NK-92 treated with Interleukin-12 subunit alpha and Interleukin-12 subunit beta, amount 100 ng/mL, for 24 hours (cell line): Measurements from ENCODE around the gene NEXN.
"Not testable (repeated sequence)": the region's sequence is repeated elsewhere in the genome, so short reads cannot be mapped to it uniquely, and the experiment has no call there.

Experiments used
- DNase-seq: peaks from one replicate; lab custom pipeline; 2025; lab: John Stamatoyannopoulos, UW

Gene NEXN

GRCh38 chr1:77966291-77966690, 77.9 kb downstream of the NEXN start:
- DNase-seq, result no peak

GRCh38 chr1:77970192-77970591, 81.8 kb downstream of the NEXN start:
- no peak for DNase-seq

- DNase-seq, result no peak
Observed at GRCh38 chr1:77972080-77972479, 83.7 kb downstream of the NEXN start.

- DNase-seq, result no peak
Observed at GRCh38 chr1:77975386-77975785, 87.0 kb downstream of the NEXN start.

GRCh38 chr1:77975907-77976306, 87.5 kb downstream of the NEXN start:
- DNase-seq, result no peak

GRCh38 chr1:77976433-77977076, 88.1 kb downstream of the NEXN start:
- DNase-seq, result no peak

- DNase-seq, result no peak
Observed at GRCh38 chr1:77977989-77978292, 89.5 kb downstream of the NEXN start.

- DNase-seq, result peak; percentile 63
Observed at GRCh38 chr1:77978293-77978968, 90.0 kb downstream of the NEXN start.

- peak; percentile 88 for DNase-seq
Observed at GRCh38 chr1:77978969-77979876, 90.8 kb downstream of the NEXN start, which contains the start of gene FUBP1. TSS of gene FUBP1 (minus strand) at chr1:77979072. CDS start at chr1:77979004, 68 bp downstream.

- DNase-seq, result not testable (repeated sequence)
Observed at GRCh38 chr1:77983352-77983996, 95.0 kb downstream of the NEXN start.

GRCh38 chr1:77983997-77984355, 95.6 kb downstream of the NEXN start:
- DNase-seq, result no peak

- no peak for DNase-seq
Observed at GRCh38 chr1:77984629-77985028, 96.2 kb downstream of the NEXN start.

GRCh38 chr1:77986810-77987209, 98.4 kb downstream of the NEXN start:
- peak; percentile 4 for DNase-seq

- DNase-seq, result no peak
Observed at GRCh38 chr1:77987919-77988318, 99.5 kb downstream of the NEXN start.

- no peak for DNase-seq
Observed at GRCh38 chr1:77989744-77990143, 101.3 kb downstream of the NEXN start.

GRCh38 chr1:77990629-77991204, 102.3 kb downstream of the NEXN start:
- no peak for DNase-seq

GRCh38 chr1:77991638-77992037, 103.2 kb downstream of the NEXN start:
- DNase-seq, result no peak
